Effector memory CD4-positive, alpha-beta T cell (primary cell): ENCODE measurements around the gene NELFCD.

ENCODE experiments used
- DNase-seq, 3 donors: peaks; one replicate each; pipeline ENCODE4 v3.0.0-alpha.2; 2020
- H3K27ac ChIP-seq: 2 replicates; pipeline ENCODE4 v1.7.0; 2013; ENCODE audit warnings: mild to moderate bottlenecking, low read length, moderate library complexity; ENCODE audit not compliant: insufficient read depth, poor library complexity, severe bottlenecking
- H3K27me3 ChIP-seq: replicated peaks from 2 replicates; pipeline ENCODE4 v1.7.0; 2013; ENCODE audit warnings: mild to moderate bottlenecking, low read length; ENCODE audit not compliant: insufficient read depth, control insufficient read depth, poor library complexity, severe bottlenecking
- H3K36me3 ChIP-seq: 2 replicates; pipeline ENCODE4 v1.7.0; 2013; ENCODE audit warnings: mild to moderate bottlenecking, low read length, moderate library complexity; ENCODE audit not compliant: control insufficient read depth, insufficient read depth
- H3K4me1 ChIP-seq: 2 replicates; pipeline ENCODE4 v1.7.0; 2013; ENCODE audit warnings: low read length, mild to moderate bottlenecking; ENCODE audit not compliant: control insufficient read depth, insufficient read depth, poor library complexity, severe bottlenecking
- H3K4me3 ChIP-seq: 2 replicates; pipeline ENCODE4 v1.7.0; 2013; ENCODE audit warnings: low read length, low read depth, mild to moderate bottlenecking; ENCODE audit not compliant: insufficient read depth, poor library complexity, severe bottlenecking
- H3K9me3 ChIP-seq: 2 replicates; pipeline ENCODE4 v1.7.0; 2013; ENCODE audit warnings: mild to moderate bottlenecking, low read length, moderate library complexity; ENCODE audit not compliant: control insufficient read depth

The NELFCD gene

GRCh38 chr20:58992911-58993310 lies 11.9 kb downstream of the NELFCD start:
- H3K4me3 ChIP-seq = no peak overlapping the region
- H3K27ac ChIP-seq = no peak overlapping the region
- H3K9me3 ChIP-seq = no peaks in the 10 kb centered on the region
- H3K36me3 ChIP-seq = peaks cover 89% of the 10 kb centered on the region
- H3K27me3 ChIP-seq = no peaks in the 10 kb centered on the region
- no peaks in the 10 kb centered on the region for H3K4me1 ChIP-seq
- no peak for DNase-seq

- DNase-seq = no peak
- H3K27ac ChIP-seq = no peak overlapping the region
- peaks cover 82% of the 10 kb centered on the region for H3K36me3 ChIP-seq
Observed at GRCh38 chr20:58993332-58994248, 12.5 kb downstream of the NELFCD start.

GRCh38 chr20:58994390-58995159 lies 13.5 kb downstream of the NELFCD start:
- Histone ChIP-seq H3K9me3 (no peaks in the 10 kb centered on the region), H3K36me3 (peaks cover 72% of the 10 kb centered on the region), H3K27me3 (no peaks in the 10 kb centered on the region), H3K4me1 (no peaks in the 10 kb centered on the region), H3K27ac (no peak overlapping the region), H3K4me3 (no peak overlapping the region)
- no peak for DNase-seq

More at GRCh38 chr20:58993332-58994248, 12.5 kb downstream of the NELFCD start:
- Histone ChIP-seq H3K4me3 (no peak overlapping the region), H3K4me1 (no peaks in the 10 kb centered on the region), H3K27me3 (no peaks in the 10 kb centered on the region), H3K9me3 (no peaks in the 10 kb centered on the region)

GRCh38 chr20:58995461-58996225 lies 14.6 kb downstream of the NELFCD start:
- no peak for DNase-seq
- Histone ChIP-seq H3K9me3 (no peaks in the 10 kb centered on the region), H3K36me3 (peaks cover 62% of the 10 kb centered on the region), H3K27me3 (no peaks in the 10 kb centered on the region), H3K27ac (no peak overlapping the region), H3K4me1 (no peaks in the 10 kb centered on the region), H3K4me3 (no peak overlapping the region)

DNA sequence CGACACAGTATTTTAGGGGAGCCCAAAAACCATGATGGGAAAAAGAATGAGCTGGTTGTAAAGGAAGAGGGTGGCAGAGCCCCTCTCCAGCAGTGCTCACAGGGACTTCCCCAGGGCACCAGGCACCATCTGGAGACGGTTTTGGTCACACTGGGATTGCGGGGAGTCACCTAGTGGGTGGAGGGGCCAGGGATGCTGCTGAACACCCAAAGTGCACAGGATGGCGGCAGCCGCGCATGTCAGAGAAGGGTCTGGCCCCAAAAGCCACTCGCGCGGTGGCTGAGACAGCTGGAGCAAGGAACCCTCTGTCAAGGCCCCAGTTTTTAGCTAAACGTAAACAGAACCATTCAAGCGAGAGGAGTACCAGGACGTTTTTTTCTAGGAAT lies 15.2 kb downstream of the NELFCD start:
- DNase-seq = no peak
- no peak overlapping the region for H3K4me3 ChIP-seq
- no peaks in the 10 kb centered on the region for H3K4me1 ChIP-seq
- no peaks in the 10 kb centered on the region for H3K9me3 ChIP-seq
- H3K27ac ChIP-seq = no peak overlapping the region
- peaks cover 58% of the 10 kb centered on the region for H3K36me3 ChIP-seq
- H3K27me3 ChIP-seq = no peaks in the 10 kb centered on the region

GRCh38 chr20:58997141-58997770 lies 16.2 kb downstream of the NELFCD start:
- Histone ChIP-seq H3K9me3 (no peaks in the 10 kb centered on the region), H3K4me1 (no peaks in the 10 kb centered on the region), H3K4me3 (no peak overlapping the region), H3K27ac (no peak overlapping the region), H3K36me3 (peaks cover 52% of the 10 kb centered on the region), H3K27me3 (no peaks in the 10 kb centered on the region)
- DNase-seq = no peak

DNA sequence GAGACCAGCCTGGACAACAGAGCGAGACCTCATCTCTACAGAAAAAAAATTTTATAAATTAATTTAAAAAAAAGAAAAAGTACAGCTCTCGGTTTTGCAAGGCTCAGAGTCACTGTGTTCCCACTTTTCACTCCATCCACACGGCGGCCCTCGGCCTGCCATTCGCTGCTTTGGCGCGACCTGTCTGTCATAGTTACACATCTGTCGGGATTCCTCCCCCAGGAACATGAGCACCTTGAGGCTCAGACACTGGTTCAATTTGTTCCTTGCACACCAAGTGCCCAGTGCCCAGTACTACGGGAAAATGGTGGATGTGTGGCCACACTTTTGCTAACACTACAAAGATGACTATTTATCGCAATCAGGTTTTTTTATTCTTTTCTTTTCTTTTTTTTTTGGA lies 17.6 kb downstream of the NELFCD start:
- H3K4me3 ChIP-seq = no peak overlapping the region
- no peak overlapping the region for H3K27ac ChIP-seq
- H3K36me3 ChIP-seq = peaks cover 38% of the 10 kb centered on the region
- DNase-seq = no peak
- no peaks in the 10 kb centered on the region for H3K27me3 ChIP-seq
- H3K9me3 ChIP-seq = no peaks in the 10 kb centered on the region
- no peaks in the 10 kb centered on the region for H3K4me1 ChIP-seq

DNA sequence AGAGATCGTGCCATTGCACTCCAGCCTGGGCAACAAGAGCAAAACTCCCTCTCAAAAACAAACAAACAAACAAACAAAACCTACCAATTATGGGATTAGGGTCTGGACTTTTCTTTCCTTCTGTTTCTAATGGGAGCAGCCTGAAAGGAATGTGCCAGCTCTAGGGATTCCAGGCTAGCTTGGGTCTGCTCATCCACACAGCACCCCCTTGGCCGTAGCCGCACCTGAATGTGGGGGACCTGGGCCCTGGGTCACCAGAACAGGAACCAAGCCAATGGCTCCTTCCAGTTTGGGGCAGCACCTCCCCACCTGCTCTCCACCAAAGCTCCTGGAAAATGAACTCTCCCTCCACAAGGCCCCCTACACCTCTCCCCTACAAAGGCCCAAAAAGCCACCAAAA lies 19.3 kb downstream of the NELFCD start:
- Histone ChIP-seq H3K4me3 (no peak overlapping the region), H3K9me3 (no peaks in the 10 kb centered on the region), H3K27me3 (no peaks in the 10 kb centered on the region), H3K4me1 (peaks cover 13% of the 10 kb centered on the region), H3K36me3 (peaks cover 25% of the 10 kb centered on the region), H3K27ac (no peak overlapping the region)
- DNase-seq = no peak

- no peaks in the 10 kb centered on the region for H3K9me3 ChIP-seq
Observed at GRCh38 chr20:59001068-59001448, 20.0 kb downstream of the NELFCD start.

More at GRCh38 chr20:59001068-59001448, 20.0 kb downstream of the NELFCD start:
- DNase-seq = no peak
- H3K36me3 ChIP-seq = peaks cover 18% of the 10 kb centered on the region
- H3K4me1 ChIP-seq = peaks cover 20% of the 10 kb centered on the region
- H3K27ac ChIP-seq = no peak overlapping the region
- H3K27me3 ChIP-seq = no peaks in the 10 kb centered on the region
- H3K4me3 ChIP-seq = no peak overlapping the region
